Measurements from ENCODE around the gene SERPINE2. TPM values are rescaled to one million over a fixed set of nuclear protein-coding genes. Genes with fewer than 3 reads are reported as not detected.

The SERPINE2 gene
- total RNA-seq, 2 donors from 2014 or later = 1.6 to 4.4 TPM

DNA sequence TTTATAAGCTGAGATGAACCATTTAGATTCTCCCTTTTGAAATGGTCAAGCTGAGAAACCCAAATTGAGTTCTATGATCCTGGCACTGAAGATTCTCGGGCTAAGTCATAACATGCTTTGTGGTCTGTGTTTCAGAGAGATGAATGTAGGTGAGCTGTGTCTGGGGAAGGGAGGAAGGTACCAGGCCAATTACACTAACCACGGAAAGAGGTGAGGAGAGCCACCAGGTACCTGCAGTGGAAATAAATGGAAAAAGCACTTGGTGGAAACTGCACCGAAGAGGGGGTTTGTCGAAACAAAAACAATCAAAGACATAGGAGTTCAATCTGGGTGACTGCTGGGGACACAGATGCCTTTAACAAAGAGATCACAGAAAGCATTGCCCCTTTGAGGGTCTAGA lies 82.8 kb downstream of the SERPINE2 start:
- no peak overlapping the region for H3K4me3 ChIP-seq
- H3K4me1 ChIP-seq = peaks cover 41% of the 10 kb centered on the region
- no peaks in the 10 kb centered on the region for H3K27me3 ChIP-seq
- no peaks in the 10 kb centered on the region for H3K9me3 ChIP-seq
- TF ChIP-seq, protein P1, sequence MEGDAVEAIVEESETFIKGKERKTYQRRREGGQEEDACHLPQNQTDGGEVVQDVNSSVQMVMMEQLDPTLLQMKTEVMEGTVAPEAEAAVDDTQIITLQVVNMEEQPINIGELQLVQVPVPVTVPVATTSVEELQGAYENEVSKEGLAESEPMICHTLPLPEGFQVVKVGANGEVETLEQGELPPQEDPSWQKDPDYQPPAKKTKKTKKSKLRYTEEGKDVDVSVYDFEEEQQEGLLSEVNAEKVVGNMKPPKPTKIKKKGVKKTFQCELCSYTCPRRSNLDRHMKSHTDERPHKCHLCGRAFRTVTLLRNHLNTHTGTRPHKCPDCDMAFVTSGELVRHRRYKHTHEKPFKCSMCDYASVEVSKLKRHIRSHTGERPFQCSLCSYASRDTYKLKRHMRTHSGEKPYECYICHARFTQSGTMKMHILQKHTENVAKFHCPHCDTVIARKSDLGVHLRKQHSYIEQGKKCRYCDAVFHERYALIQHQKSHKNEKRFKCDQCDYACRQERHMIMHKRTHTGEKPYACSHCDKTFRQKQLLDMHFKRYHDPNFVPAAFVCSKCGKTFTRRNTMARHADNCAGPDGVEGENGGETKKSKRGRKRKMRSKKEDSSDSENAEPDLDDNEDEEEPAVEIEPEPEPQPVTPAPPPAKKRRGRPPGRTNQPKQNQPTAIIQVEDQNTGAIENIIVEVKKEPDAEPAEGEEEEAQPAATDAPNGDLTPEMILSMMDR (IDR thresholded peaks at IDR 0.05) = no peak
- TF ChIP-seq POLR2A (IDR thresholded peaks at IDR 0.05) = no peak
- peak overlapping the region in 2 of 4 donors; percentile 76 to 88 for H3K27ac ChIP-seq
- intact Hi-C loops (cut with DNase I) = no loop called here
- no peak for DNase-seq
- no peaks in the 10 kb centered on the region for H3K36me3 ChIP-seq (replicated peaks in 1 of 2; ENCODE audit: insufficient read depth in 1 of 2, low read depth in 2 of 2)
- ATAC-seq = no peak
- 92 to 95% methylated on average over 4 of the region's 4 CpGs for WGBS, 2 donors

DNA sequence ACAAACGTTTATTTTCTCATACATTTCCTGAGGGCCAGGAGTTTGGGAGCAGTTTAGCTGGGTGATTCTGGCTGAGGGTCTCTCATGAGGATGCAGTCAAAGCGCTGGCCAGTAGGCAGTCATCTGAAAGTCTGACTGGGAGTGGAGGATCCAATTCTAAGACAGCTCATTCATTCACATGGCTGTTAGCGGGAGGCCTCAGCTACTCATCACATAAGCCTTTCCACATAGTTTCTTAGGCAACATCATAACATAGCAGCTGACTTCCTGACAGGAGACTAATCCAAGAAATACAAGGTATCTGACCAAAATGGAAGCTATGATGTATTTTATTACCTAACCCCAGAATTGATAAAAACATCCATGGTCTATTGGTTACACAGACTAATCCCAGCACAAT lies 84.7 kb downstream of the SERPINE2 start:
- TF ChIP-seq, protein P1 (IDR thresholded peaks at IDR 0.05) = no peak
- no peak for TF ChIP-seq POLR2A (IDR thresholded peaks at IDR 0.05)
- no peak overlapping the region for H3K27ac ChIP-seq
- H3K4me3 ChIP-seq = no peak overlapping the region
- H3K4me1 ChIP-seq = peaks cover 32% of the 10 kb centered on the region
- H3K27me3 ChIP-seq = no peaks in the 10 kb centered on the region
- H3K36me3 ChIP-seq (replicated peaks in 1 of 2; ENCODE audit: insufficient read depth in 1 of 2, low read depth in 2 of 2) = no peaks in the 10 kb centered on the region
- WGBS, 2 donors = 82 to 84% methylated on average over 3 of the region's 3 CpGs
- DNase-seq (no peak), ATAC-seq (no peak)
- intact Hi-C loops (cut with DNase I) = no loop called here
- H3K9me3 ChIP-seq = no peaks in the 10 kb centered on the region

DNA sequence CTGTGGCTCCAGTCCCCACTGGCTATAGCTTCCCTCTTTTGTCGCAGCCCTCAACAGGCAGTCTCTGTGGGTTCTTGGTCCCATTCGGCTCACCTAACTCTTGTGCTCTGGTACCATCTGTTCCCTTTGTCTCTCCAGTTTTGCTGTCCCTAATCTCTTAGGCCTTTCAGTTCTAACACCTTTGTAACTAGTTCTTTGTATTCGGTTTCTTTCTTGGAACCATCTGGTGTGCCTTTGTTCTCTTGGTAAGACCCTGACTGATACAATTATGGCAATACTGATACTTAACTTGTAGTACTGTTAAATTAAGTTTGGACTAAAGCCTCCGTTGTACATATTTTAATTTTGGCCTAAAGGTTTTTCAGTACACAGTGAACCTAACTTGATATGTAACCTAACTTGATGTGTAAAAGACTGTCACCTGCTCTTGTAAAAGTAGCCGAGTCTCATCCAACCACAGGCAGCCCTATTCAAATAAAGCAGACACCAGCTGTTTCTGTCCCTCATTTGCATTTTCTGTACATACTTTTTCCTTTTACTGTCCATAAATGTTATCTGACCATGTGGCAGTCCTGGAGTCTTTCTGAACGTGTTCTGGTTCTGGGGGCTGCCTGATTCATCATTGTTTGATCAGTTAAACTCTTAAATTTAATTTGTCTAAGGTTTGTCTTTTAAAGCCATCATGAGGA lies 86.7 kb downstream of the SERPINE2 start:
- 68 to 78% methylated on average over 6 of the region's 6 CpGs for WGBS, 2 donors
- Histone ChIP-seq H3K4me1 (peaks cover 24% of the 10 kb centered on the region), H3K36me3 (replicated peaks in 1 of 2; ENCODE audit: insufficient read depth in 1 of 2, low read depth in 2 of 2) (no peaks in the 10 kb centered on the region), H3K27ac (no peak overlapping the region), H3K4me3 (no peak overlapping the region), H3K9me3 (no peaks in the 10 kb centered on the region), H3K27me3 (no peaks in the 10 kb centered on the region)
- intact Hi-C loops (cut with DNase I) = no loop called here
- TF ChIP-seq, protein P1 (IDR thresholded peaks at IDR 0.05) = no peak
- TF ChIP-seq POLR2A (IDR thresholded peaks at IDR 0.05) = no peak
- no peak for ATAC-seq
- DNase-seq = no peak

DNA sequence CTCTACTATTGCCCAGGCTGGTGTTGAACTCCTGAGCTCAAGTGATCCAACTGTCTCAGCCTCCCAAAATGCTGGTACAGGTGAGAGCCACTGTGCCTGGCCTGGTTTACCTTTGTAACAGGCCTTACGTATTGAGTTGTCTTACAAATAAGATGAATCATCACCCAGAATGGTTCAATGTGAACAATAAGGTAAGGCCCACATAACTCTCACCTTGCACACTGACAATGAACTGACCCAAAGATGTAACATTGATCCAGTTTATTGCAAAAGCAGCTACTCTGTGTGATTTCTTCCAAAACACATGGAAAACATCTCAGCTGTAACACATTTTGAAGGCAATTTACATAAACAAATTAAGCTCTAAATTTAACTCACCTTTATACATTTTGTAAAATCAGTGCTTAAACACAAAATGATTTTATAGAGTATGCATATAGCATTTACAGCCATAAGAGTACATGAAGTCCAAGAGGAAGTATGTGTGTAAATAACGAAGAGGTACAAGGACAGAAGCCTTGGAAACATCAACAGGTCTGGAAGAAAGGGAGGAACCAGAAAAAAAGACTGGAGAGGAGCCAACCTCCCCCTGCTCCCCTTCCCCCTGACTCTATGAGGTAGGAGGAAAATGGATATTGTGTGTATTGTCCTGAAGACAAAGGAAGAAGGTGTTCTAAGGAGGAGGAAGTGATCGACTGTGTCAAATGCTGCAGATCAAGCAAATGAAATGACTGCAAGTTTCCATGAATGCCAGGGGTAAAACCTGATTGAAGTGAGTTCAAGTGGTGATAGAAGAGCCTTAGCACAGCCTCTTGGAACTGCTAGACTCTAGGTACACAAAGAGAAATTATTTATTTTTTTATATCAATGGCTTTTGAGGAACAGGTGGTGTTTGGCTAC lies 88.4 kb downstream of the SERPINE2 start:
- no peaks in the 10 kb centered on the region for H3K9me3 ChIP-seq
- 42 to 51% methylated on average over 3 of the region's 3 CpGs for WGBS, 2 donors
- no peak for TF ChIP-seq POLR2A (IDR thresholded peaks at IDR 0.05)
- TF ChIP-seq, protein P1 (IDR thresholded peaks at IDR 0.05) = no peak
- no peaks in the 10 kb centered on the region for H3K27me3 ChIP-seq
- H3K4me3 ChIP-seq = no peak overlapping the region
- H3K27ac ChIP-seq = peak overlapping the region in 3 of 4 donors; percentile 6 to 37 (median 35)
- intact Hi-C loops (cut with DNase I) = no loop called here
- DNase-seq (no peak), ATAC-seq (peak; percentile 38)
- peaks cover 17% of the 10 kb centered on the region for H3K4me1 ChIP-seq
- H3K36me3 ChIP-seq (replicated peaks in 1 of 2; ENCODE audit: insufficient read depth in 1 of 2, low read depth in 2 of 2) = no peaks in the 10 kb centered on the region

All from body of pancreas (tissue), 4 donors.